Measurements from ENCODE around the gene FGF11. TPM values are rescaled to one million over a fixed set of nuclear protein-coding genes. Genes with fewer than 3 reads are reported as not detected.

FGF11 gene
- total and polyA plus RNA-seq, 2 of the 4 experiments (the other 2 are of a cell fraction): 0.18 to 1.1 TPM

DNA sequence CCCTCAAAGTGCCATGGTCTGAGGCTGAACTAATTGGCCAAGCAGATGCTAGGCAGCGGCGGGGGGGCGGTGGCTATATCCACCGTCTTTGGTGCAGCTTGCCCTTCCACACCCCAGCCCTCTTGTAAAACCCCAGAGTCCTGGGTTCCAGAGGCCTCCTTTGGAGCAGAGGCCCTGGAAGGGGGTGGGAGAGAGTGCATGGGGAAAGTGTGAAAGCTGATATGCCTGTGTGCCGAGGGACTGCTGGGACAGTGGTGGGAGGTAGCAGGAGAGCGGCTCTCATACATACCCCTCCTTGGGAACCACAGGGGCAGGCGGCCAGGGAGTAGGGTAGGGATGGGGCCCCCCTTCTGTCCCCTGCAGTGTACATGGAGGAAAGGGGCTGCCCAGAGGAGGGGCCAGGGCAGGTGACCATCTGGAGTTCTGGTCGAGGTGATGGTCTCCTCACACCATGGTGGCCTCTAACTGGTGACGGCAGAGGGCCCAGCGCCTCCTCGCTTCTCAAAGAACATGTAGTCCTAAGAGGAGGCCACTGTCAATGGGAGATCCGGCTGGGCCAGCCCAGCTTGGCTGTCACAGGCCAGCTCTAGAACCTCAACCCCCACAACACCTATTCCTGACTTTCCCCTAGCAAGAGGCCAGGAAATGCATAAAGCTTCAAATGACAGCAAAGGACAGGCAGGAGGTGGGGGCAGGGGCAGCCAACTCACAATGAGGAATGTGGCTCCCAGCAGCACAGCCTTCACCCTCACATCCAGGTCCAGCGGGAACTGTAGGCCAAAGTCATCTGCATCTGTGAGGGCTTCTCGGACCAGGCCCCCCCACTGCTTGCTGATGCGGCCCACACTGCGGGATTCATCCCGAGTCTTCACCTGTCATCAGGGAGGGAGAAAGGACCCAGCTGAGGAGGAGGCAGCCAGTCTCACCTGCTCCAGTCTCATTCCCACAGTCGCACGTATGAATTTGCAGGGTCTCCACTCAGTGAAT is 49.1 kb upstream of the FGF11 start (continued):
- TF ChIP-seq, protein P1, sequence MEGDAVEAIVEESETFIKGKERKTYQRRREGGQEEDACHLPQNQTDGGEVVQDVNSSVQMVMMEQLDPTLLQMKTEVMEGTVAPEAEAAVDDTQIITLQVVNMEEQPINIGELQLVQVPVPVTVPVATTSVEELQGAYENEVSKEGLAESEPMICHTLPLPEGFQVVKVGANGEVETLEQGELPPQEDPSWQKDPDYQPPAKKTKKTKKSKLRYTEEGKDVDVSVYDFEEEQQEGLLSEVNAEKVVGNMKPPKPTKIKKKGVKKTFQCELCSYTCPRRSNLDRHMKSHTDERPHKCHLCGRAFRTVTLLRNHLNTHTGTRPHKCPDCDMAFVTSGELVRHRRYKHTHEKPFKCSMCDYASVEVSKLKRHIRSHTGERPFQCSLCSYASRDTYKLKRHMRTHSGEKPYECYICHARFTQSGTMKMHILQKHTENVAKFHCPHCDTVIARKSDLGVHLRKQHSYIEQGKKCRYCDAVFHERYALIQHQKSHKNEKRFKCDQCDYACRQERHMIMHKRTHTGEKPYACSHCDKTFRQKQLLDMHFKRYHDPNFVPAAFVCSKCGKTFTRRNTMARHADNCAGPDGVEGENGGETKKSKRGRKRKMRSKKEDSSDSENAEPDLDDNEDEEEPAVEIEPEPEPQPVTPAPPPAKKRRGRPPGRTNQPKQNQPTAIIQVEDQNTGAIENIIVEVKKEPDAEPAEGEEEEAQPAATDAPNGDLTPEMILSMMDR (conservative IDR thresholded peaks at IDR 0.05; ENCODE audit: low read depth, low read length): no peak
- TF ChIP-seq MAZ (IDR thresholded peaks at IDR 0.05; ENCODE audit: borderline replicate concordance, low read depth, low read length): no peak

DNA sequence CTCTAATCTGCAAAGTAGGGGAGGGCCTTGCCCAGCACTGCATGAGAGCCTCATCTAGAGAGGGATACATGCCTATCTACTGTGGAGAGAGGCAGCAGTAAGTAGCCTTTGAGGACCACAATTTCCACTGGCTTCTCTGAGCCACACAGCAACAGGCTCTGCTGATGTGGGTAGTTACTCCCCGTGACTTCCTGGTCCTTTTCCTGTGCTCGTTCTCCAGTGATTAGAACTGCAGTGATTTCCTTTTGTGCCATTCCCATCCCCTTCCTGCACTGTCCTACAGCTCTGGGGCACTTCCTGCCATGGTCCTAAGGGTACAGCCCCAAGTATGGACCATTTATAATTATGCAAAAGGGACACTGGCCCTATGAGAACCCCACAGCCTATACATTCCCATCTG is 48.0 kb upstream of the FGF11 start:
- WGBS, 2 experiments (ENCODE audit: extremely low coverage in 2 of 2, insufficient read length in 1 of 2): no CpG with 5 or more reads among the region's 2 CpGs
- TF ChIP-seq, protein P1 (conservative IDR thresholded peaks at IDR 0.05; ENCODE audit: low read depth, low read length): no peak
- no peak for TF ChIP-seq RCOR1 (IDR thresholded peaks at IDR 0.05; ENCODE audit: insufficient replicate concordance, low read length)
- no peak for TF ChIP-seq NFE2L2 (IDR thresholded peaks at IDR 0.05; ENCODE audit: low read depth, low read length)
- Histone ChIP-seq H3K56ac (ENCODE audit: extremely low read depth, insufficient read depth, low read length) (no peak overlapping the region), H2AFZ (replicated peaks; ENCODE audit: low read length, poor library complexity) (no peak overlapping the region), H4K5ac (ENCODE audit: low read depth, low read length) (no peak overlapping the region), H2BK120ac (ENCODE audit: low read depth, low read length) (no peak overlapping the region), H3K18ac (ENCODE audit: low read depth, low read length) (no peak overlapping the region), H2BK5ac (ENCODE audit: low read depth, low read length, poor library complexity, severe bottlenecking) (no peak overlapping the region), H3K9ac (ENCODE audit: low read depth, low read length) (no peak overlapping the region), H3K14ac (replicated peaks; ENCODE audit: low read depth, low read length) (no peak overlapping the region), H3K23ac (ENCODE audit: low read depth, low read length) (no peak overlapping the region), H3K79me1 (ENCODE audit: low read depth in 1 of 2, low read length in 2 of 2) (peaks cover 14 to 32% of the 10 kb centered on the region in 2 experiments), H3K4me3 (ENCODE audit: insufficient read depth, low read depth, low read length) (no peak overlapping the region), H4K8ac (ENCODE audit: low read depth in 2 of 2, low read length in 2 of 2) (no peak overlapping the region), H3K27ac (ENCODE audit: insufficient read depth, low read length) (no peak overlapping the region), H3K9me1 (ENCODE audit: insufficient read depth, low read length) (peaks cover 7% of the 10 kb centered on the region; the same call in 1 of the 2 replicates), H3K36me3 (ENCODE audit: control insufficient read depth, insufficient read depth, low read length) (peaks cover 44% of the 10 kb centered on the region), H4K20me1 (ENCODE audit: insufficient read depth, low read length) (no peaks in the 10 kb centered on the region), H3K27me3 (ENCODE audit: control insufficient read depth, insufficient read depth, low read length) (no peaks in the 10 kb centered on the region), H3K9me3 (ENCODE audit: control insufficient read depth, insufficient read depth, low read length) (no peaks in the 10 kb centered on the region), H3K4me2 (ENCODE audit: low read depth, low read length) (no peak overlapping the region), H3K4me1 (ENCODE audit: control insufficient read depth, insufficient read depth, low read length) (peaks cover 8% of the 10 kb centered on the region), H2BK20ac (ENCODE audit: low read depth, low read length) (no peak overlapping the region), H4K91ac (ENCODE audit: insufficient read depth, low read depth, low read length) (no peak overlapping the region), H2BK15ac (ENCODE audit: low read depth, low read length) (no peak overlapping the region), H2AK9ac (replicated peaks; ENCODE audit: low read depth, low read length, poor library complexity) (no peak overlapping the region), H3K4ac (ENCODE audit: low read depth, low read length) (no peak overlapping the region), H2AK5ac (ENCODE audit: low read depth, low read length) (no peak overlapping the region)
- intact Hi-C loops (cut with micrococcal nuclease): no loop called here
- CTCF ChIA-PET: no interaction called here
- DNase-seq (no peak), ATAC-seq (ENCODE audit: low read depth) (no peak)
- no TSS peak for BruUV-seq (replicated peaks)
- in situ Hi-C loops (cut with MboI; ENCODE audit: low sequenced_read_pairs): loop anchor here (5.0 kb wide), 1 partner anchor 34 kb away; the partner anchor contains the start of gene TMEM95
- POLR2A ChIA-PET (ENCODE audit: unreplicated experiment): no interaction called here
- dilution Hi-C loops (cut with HindIII; ENCODE audit: low sequenced_read_pairs, unreplicated experiment): no loop called here
